Measurements from ENCODE around the gene PLEKHG4B.

PLEKHG4B gene

DNA sequence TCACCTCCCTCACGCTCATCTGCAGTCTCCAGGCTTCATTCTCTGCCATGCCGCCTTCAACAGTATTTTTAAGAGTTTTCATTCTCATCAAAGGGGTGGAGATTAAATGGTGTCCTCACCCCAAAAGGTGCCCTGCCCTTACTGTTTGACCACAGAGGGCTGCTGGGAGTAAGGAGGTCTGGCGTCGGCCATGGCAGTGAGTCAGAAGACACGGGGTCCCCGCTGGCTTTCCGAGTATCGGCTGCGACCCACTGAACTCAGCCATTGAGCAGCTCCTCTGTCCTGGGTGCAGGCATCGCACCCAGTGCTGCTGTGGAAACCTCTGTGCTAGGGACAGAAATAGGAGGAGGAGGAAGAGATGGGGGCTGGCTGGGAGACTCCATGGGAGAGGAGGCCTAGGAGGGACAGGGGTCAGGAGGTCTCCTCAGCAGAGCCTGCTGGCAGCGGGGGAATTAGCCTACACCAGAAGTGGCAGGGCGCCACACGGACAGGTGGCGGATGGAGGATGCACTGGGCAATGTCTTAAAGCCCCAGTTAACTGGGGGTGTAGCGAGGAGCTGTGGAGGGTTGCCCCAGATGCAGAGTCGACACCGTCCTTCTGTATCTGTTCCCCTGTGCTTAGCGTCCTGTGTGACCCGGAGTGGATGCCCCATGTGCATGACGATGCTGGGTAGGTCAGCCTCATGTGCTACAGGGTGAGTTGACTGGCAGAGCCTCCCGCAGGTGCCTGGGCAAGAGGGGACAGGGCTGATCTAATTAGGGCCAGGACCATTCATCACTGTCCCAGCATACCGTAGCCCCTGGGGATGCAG, 15.4 kb upstream of the PLEKHG4B start:
- DNase-seq: no peak

DNA sequence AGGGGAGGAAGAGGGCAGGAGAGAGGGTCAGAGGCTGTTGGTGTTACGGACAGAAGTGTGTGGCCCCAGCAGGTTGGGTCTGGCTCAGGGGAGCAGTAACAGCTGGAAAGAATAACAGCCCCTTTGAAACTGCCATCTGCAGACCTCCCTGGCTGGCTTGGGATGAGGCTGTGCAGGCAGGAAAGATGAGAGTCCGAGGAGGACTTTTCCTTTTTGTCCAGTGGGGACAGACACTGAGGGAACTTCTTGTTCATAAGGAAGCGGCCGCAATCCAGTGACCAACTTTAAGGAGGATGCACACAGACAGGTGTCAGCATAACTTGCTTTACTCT, 14.8 kb upstream of the PLEKHG4B start:
- DNase-seq: no peak

DNA sequence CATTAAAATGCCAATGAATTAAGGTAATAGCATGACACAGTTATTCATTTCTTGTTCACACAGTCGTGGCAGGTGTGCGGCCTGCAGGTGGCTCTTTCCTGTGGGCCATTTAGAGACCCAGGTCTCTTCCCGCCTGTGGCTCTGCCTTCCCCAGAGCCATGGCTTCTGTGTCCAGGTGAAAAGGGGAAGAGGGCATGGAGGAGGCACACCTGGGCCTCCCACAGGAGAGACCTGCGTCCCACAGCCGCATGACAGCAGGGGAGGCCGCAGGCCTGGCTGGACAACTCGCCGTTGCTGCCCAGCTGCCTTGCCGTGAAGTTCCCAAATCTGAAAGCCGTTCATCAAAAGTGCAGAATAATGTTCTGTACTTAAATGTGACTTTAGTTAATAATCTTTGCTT, 14.4 kb upstream of the PLEKHG4B start:
- no peak for DNase-seq

GRCh38 chr5:77957-78804, 13.8 kb upstream of the PLEKHG4B start:
- DNase-seq: peak; percentile 27

DNA sequence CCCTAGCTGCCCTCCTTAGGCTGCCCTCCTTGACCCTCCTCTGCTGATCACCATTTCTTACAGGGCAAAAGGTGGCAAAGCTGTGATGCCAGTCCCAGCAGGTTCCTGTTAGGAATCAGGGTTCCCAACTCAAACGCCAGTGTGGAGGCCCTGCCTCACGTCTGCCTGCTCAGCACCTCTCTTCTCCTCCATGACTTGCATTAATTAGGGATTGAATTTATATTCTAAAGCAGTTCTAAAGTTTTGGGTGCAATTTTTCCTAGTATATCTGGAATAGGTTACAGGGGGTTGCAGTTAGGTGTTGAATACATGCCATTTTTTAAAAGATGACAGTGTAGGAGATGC, 13.2 kb upstream of the PLEKHG4B start:
- DNase-seq: no peak

DNA sequence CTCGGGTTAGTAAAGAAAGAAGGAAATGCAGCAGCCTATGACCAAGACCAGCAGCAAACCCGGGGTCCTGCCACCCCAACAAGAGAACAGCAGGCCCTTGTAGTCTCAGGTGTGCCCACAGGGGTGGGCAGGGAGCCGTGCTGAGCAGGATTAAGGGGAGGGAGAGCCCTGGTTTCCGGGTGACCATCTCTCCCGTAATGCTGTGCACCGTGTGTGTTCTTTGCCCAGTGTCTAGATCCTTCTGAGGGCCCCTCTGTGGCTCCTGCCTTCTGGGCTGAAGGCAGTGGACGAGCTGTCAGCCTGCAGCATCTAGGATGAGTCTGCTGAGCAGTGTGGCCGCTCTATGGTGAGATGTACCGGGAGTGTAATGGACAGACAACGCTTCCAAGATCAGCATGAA, 12.7 kb upstream of the PLEKHG4B start:
- no peak for DNase-seq

DNA sequence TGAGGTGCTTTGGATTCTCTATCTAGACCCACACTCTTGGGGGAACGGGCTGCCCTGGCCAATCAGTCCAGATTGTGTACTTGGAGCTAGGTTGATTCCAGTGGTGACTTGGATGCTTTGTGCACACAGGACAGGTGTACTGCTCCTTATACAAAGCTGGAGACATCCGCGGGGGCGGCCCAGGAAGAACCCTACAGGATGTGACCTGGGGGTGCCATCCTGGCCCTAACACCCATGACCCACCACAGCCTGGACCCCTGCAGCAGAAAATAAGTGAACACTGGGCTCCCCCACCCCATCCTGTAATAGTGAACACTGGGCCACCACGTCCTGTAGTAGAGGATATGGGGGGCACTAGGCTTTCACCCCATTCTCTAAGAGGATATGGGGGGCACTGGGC, 12.1 kb upstream of the PLEKHG4B start:
- DNase-seq: no peak

- DNase-seq: no peak
These were observed 10.5 kb upstream of the PLEKHG4B start for GRCh38 chr5:81391-82021.

DNA sequence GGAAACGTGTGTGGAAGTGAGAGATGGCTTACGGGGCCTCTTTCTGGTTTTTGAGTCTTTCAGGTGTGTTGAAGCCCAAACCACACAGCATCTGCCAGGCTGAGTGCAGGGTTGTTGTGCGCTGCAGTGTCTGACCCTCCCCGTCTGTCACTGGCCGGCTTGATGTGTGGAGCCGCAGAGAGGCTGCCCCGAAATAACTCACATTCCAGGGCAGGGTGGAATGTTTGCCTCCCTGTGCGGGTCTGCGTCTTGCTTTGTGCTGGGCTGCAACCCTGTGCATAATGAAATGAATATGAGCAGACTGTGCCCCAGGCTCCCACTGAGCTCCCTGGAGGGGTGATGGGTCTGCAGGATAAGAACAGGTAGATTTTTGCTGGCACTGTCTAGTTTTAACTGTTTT, 9.9 kb upstream of the PLEKHG4B start:
- DNase-seq: no peak

- DNase-seq: no peak
These were observed 9.4 kb upstream of the PLEKHG4B start for GRCh38 chr5:82570-82969.

- DNase-seq: no peak
These were observed 8.9 kb upstream of the PLEKHG4B start for GRCh38 chr5:83029-83428.

- no peak for DNase-seq
These were observed 6.5 kb upstream of the PLEKHG4B start for GRCh38 chr5:85334-85995.

- no peak for DNase-seq
These were observed 2.4 kb upstream of the PLEKHG4B start for GRCh38 chr5:89337-90286.

GRCh38 chr5:90590-91547, 1.1 kb upstream of the PLEKHG4B start:
- peak; percentile 31 for DNase-seq

- DNase-seq: no peak
These were observed 643 bp downstream of the PLEKHG4B start for GRCh38 chr5:92401-93220.

- no peak for DNase-seq
These were observed 1.4 kb downstream of the PLEKHG4B start for GRCh38 chr5:93221-93980.

GRCh38 chr5:94113-94892, 2.3 kb downstream of the PLEKHG4B start:
- DNase-seq: no peak

DNA sequence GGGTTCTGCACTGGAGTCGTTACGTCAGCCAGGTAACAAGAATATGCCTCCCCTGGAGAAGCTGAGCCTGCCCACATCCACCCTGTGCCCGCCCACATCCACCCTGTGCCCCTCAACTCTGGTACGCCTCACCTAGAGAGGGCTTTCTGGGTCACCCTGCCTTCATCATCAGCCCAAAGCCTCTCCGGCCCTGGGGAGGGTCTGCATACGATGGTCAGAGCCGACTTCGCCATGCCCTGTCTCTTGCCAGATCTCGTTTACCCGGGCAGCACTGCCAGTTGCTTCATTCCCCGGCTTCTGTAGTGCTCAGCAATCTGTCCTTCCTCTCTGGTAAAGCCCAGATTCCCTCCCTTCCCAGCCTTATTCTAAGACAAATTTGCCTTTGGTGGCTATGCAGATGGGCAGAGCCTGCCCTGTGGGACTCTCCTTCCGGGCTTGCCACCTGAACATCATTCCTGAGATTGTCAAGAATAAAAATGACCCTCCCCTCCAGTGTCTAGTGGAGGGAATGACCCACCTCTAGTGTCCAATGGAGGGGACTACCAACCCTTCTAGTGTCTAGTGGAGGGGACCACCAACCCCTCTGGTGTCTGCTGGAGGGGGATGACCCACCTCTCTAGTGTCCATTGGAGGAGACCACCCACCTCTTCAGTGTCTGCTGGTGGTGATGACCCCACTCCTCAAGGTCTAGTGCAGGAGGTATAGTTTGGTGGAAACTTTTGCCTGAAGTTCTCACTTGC, 3.4 kb downstream of the PLEKHG4B start:
- DNase-seq: no peak
